A673 (cell line): ENCODE results near the gene SLC38A3. TPM values are rescaled to one million over a fixed set of nuclear protein-coding genes. Genes with fewer than 3 reads are reported as not detected.

ENCODE experiments used
- BruUV-seq: library from RNA; stranded (reverse); fragments of 400-500 nt; replicated peaks from 2 replicates; lab custom pipeline; 2021; lab: Mats Ljungman, UMichigan
- CTCF ChIA-PET: fragments of 300-600 bp; sonication (Branson Sonifier 250); formaldehyde crosslinking; loops from one replicate; lab custom pipeline; 2022; ENCODE audit warnings: antibody characterized with exemption; lab: Charles Lee
- POLR2A ChIA-PET: fragments of 300-600 bp; sonication (Branson Sonifier 250); formaldehyde crosslinking; loops from one replicate; lab custom pipeline; 2022; ENCODE audit warnings: antibody characterized with exemption; ENCODE audit not compliant: low non-redundant PET; lab: Charles Lee
- DNase-seq: peaks from one replicate; pipeline ENCODE4 v3.0.0-alpha.2; 2015; ENCODE audit warnings: low spot score
- H3K27ac ChIP-seq: fragments of 200-600 bp; sonication (generic); 2 replicates; pipeline ENCODE4 v1.5.1; 2016; ENCODE audit warnings: mixed run types, low read depth, mild to moderate bottlenecking, mixed read lengths, antibody characterized with exemption, low read length; ENCODE audit not compliant: poor library complexity, severe bottlenecking
- H3K27me3 ChIP-seq: fragments of 200-600 bp; sonication (generic); replicated peaks from 2 replicates; pipeline ENCODE4 v1.6.1; 2017; ENCODE audit warnings: mixed run types, low read depth, mild to moderate bottlenecking, mixed read lengths, antibody characterized with exemption, low read length; ENCODE audit not compliant: insufficient read depth, poor library complexity
- H3K36me3 ChIP-seq: fragments of 200-600 bp; sonication (generic); 2 replicates; pipeline ENCODE4 v1.6.1; 2016; ENCODE audit warnings: mixed run types, mild to moderate bottlenecking, mixed read lengths, antibody characterized with exemption, low read length; ENCODE audit not compliant: insufficient read depth, poor library complexity, severe bottlenecking
- H3K4me1 ChIP-seq: fragments of 200-600 bp; sonication (generic); 2 replicates; pipeline ENCODE4 v1.6.1; 2017; ENCODE audit warnings: mixed run types, mild to moderate bottlenecking, mixed read lengths, antibody characterized with exemption, low read length; ENCODE audit not compliant: insufficient read depth, poor library complexity, severe bottlenecking
- H3K4me3 ChIP-seq: fragments of 200-600 bp; sonication (generic); 2 replicates; pipeline ENCODE4 v1.5.1; 2016; ENCODE audit warnings: low read depth, mixed run types, mild to moderate bottlenecking, mixed read lengths, low read length; ENCODE audit not compliant: poor library complexity, severe bottlenecking
- H3K9me3 ChIP-seq: fragments of 200-600 bp; sonication (generic); 2 replicates; pipeline ENCODE4 v1.6.1; 2016; ENCODE audit warnings: mixed run types, low read depth, mild to moderate bottlenecking, mixed read lengths, antibody characterized with exemption, low read length; ENCODE audit not compliant: poor library complexity, severe bottlenecking
- EZH2 ChIP-seq: fragments of 200-600 bp; sonication (generic); IDR thresholded peaks from 2 replicates; pipeline ENCODE4 v1.6.1; 2017; ENCODE audit warnings: borderline replicate concordance, low read depth, mild to moderate bottlenecking, mixed read lengths, antibody characterized with exemption, low read length; ENCODE audit not compliant: poor library complexity, severe bottlenecking
- intact Hi-C: fragments of 100-400 bp; cut with micrococcal nuclease; formaldehyde crosslinking; loops from one replicate; pipeline ENCODE4 v1.10.0; 2022; ENCODE audit not compliant: unreplicated experiment
- total RNA-seq: library from RNA; stranded (reverse); gene quantifications from 2 replicates; pipeline ENCODE4 v1.2.3, GENCODE V29; 2021
- TF ChIP-seq, protein P1 (sequence below): fragments of 300-800, 200-600 bp; sonication (generic); conservative IDR thresholded peaks from 2 replicates; pipeline ENCODE4 v1.5.1; 2017; ENCODE audit warnings: low read depth, mild to moderate bottlenecking, antibody characterized with exemption, low read length, moderate library complexity, mixed read lengths

Gene SLC38A3
- total RNA-seq, 1 experiment from 2014 or later: not detected

DNA sequence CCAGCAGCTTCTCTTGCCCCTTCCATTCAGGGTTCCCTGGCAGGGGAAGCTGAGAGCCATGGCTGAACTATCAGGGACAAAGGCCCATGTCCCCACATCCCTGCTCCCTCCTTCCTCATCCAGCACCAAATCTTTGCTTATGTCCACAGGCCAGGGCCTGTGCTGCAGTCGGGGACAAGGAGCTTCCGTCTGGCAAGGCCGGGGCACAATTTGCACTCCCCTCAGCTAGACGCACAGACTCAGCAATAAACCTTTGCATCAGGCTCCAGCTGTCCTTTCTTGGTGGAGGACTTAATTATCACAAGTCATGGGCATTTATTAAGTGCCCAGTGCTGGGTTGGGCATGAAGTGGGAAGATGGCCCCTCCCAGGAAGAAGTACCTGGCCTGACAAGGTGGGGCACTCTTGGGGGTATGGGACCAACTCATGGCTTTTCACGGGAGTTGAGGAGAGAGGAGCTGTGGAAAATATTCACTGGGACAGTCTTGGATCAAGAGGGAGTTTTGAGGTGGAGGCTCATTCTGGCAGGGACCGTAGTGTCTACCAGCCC, 8.7 kb upstream of the SLC38A3 start:
- Histone ChIP-seq H3K27ac (no peak overlapping the region), H3K4me3 (no peak overlapping the region), H3K4me1 (no peaks in the 10 kb centered on the region), H3K27me3 (peaks cover 20% of the 10 kb centered on the region), H3K36me3 (no peaks in the 10 kb centered on the region), H3K9me3 (no peaks in the 10 kb centered on the region)
- no TSS peak for BruUV-seq
- ChIA-PET CTCF (interaction anchor here (1.0 kb wide), 1 partner anchor 71 kb away, joined by 4 read pairs; no protein-coding TSS in a partner anchor), POLR2A (no interaction called here)
- TF ChIP-seq, protein P1, sequence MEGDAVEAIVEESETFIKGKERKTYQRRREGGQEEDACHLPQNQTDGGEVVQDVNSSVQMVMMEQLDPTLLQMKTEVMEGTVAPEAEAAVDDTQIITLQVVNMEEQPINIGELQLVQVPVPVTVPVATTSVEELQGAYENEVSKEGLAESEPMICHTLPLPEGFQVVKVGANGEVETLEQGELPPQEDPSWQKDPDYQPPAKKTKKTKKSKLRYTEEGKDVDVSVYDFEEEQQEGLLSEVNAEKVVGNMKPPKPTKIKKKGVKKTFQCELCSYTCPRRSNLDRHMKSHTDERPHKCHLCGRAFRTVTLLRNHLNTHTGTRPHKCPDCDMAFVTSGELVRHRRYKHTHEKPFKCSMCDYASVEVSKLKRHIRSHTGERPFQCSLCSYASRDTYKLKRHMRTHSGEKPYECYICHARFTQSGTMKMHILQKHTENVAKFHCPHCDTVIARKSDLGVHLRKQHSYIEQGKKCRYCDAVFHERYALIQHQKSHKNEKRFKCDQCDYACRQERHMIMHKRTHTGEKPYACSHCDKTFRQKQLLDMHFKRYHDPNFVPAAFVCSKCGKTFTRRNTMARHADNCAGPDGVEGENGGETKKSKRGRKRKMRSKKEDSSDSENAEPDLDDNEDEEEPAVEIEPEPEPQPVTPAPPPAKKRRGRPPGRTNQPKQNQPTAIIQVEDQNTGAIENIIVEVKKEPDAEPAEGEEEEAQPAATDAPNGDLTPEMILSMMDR: no peak
- no peak for TF ChIP-seq EZH2
- DNase-seq: no peak
- intact Hi-C loops: no loop called here

DNA sequence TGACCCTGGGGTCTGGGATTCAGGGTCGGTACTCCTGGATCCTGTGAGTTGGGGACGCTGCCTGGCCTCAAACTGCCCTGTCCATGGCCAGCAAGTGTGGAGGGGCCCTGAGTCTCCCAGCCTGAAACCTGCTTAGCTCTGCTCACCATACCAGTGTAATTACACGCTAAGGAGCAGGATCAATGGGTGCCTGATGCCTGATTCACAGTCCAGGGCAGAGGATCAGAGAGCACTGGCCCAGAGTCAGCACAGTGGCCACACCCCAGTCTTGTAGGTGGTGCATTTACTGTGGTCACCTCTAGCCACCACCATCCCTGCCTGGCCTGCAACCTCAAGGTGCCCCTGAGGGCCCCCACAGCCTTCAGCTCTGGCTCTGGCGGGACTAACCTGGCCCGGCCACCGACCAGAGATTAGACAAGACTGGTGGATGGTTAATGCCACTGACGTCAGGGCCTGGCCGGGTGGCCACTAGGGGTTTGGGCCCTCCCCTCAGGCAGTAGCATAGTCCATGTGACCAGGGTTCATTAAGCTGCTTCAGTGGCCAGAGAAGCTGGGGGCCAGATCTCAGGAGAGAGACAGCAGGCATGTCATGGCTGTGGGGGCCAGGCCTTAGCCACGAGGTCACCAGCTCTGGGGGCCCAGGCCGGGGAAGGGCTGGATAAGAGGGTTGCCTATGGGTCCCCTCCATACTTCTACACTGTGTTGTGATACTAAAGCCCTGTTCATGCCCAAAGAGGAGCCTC, 3.3 kb upstream of the SLC38A3 start:
- Histone ChIP-seq H3K4me3 (no peak overlapping the region), H3K9me3 (no peaks in the 10 kb centered on the region), H3K27me3 (peaks cover 27% of the 10 kb centered on the region), H3K4me1 (no peaks in the 10 kb centered on the region), H3K27ac (no peak overlapping the region), H3K36me3 (no peaks in the 10 kb centered on the region)
- TF ChIP-seq, protein P1: no peak
- no peak for TF ChIP-seq EZH2
- no peak for DNase-seq
- BruUV-seq: no TSS peak
- CTCF ChIA-PET: no interaction called here
- POLR2A ChIA-PET: no interaction called here
- intact Hi-C loops: no loop called here

DNA sequence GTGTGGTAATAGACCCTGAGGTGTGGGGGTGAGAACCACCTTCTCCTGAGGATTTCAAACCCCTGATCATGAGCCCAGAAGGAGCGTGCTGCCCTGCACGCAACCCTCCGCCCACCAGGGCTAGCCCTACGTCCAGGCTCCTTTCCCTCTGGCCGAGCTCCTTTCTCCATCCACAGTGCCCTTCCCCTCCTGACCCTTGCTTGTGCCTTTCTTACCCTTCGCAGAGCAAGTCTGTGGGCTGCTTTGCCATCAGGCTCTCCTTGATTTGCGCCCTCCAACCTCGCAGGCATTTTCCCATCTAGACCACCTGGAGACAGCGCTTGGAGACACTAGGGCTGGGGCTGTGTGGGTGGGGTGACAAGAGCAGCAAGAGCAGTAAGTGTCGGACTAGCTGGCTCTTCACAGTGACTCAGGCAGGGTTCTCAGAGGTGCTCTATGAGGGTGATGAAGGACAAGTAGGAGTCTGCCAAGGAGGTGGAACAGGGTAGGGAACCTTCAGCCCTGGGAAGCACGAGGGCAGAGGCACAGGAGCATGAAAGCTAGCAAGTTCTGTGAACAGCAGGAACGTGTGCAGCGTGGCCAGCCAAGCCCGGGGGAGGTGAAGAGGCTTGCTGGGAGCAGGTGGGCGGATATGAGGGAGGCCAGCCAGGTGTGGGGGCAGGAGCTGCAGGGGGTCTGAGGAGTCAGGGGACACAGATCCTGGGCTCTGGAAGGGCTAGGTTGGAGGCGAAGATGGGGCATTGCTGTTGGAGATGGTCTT, 2.5 kb upstream of the SLC38A3 start:
- no peak overlapping the region for H3K4me3 ChIP-seq
- H3K36me3 ChIP-seq: no peaks in the 10 kb centered on the region
- H3K27me3 ChIP-seq: peaks cover 29% of the 10 kb centered on the region
- ChIA-PET POLR2A (no interaction called here), CTCF (no interaction called here)
- no peaks in the 10 kb centered on the region for H3K4me1 ChIP-seq
- H3K27ac ChIP-seq: no peak overlapping the region
- intact Hi-C loops: no loop called here
- no TSS peak for BruUV-seq
- no peak for TF ChIP-seq EZH2
- TF ChIP-seq, protein P1: no peak
- DNase-seq: no peak
- H3K9me3 ChIP-seq: no peaks in the 10 kb centered on the region
